WTC11 (cell line): Measurements from ENCODE around the gene UBLCP1. TPM values are rescaled to one million over a fixed set of nuclear protein-coding genes. Genes with fewer than 3 reads are reported as not detected.
A peak's percentile ranks its signal among the peaks of the same experiment; 100 is the strongest.
"Not testable (repeated sequence)": the region's sequence is repeated elsewhere in the genome, so short reads cannot be mapped to it uniquely, and the experiment has no call there.

Experiments used
- ATAC-seq: fragments of 200-7000 bp; cut with Tn5 transposase; 2 replicates; pipeline ENCODE4 v1.10.0; 2021; ENCODE audit warnings: mild to moderate bottlenecking, moderate library complexity
- CTCF ChIA-PET: fragments of 300-600 bp; sonication (Branson Sonifier 250); formaldehyde crosslinking; loops from one replicate; lab custom pipeline; 2021; ENCODE audit warnings: antibody characterized with exemption; lab: Charles Lee
- POLR2A ChIA-PET: fragments of 350-600 bp; sonication (Branson Sonifier 250); formaldehyde crosslinking; loops from one replicate; lab custom pipeline; 2021; ENCODE audit warnings: antibody characterized with exemption; lab: Charles Lee
- DNase-seq: peaks from one replicate; pipeline ENCODE4 v3.0.0; 2021; ENCODE audit warnings: low spot score
- H3K27ac Mint-ChIP-seq: 2 replicates; pipeline ENCODE4 v1.8.0; 2021; ENCODE audit warnings: mixed read lengths
- H3K27me3 Mint-ChIP-seq: 2 replicates; pipeline ENCODE4 v1.8.0; 2021; ENCODE audit warnings: low read depth, mild to moderate bottlenecking, moderate library complexity, mixed read lengths
- H3K36me3 Mint-ChIP-seq: 2 replicates; pipeline ENCODE4 v1.8.0; 2021; ENCODE audit warnings: mixed read lengths
- H3K4me1 Mint-ChIP-seq: 2 replicates; pipeline ENCODE4 v1.8.0; 2022; ENCODE audit warnings: mixed read lengths
- H3K4me3 Mint-ChIP-seq: 2 replicates; pipeline ENCODE4 v1.8.0; 2021; ENCODE audit warnings: mild to moderate bottlenecking, moderate library complexity, mixed read lengths
- H3K9me3 Mint-ChIP-seq: 2 replicates; pipeline ENCODE4 v1.8.0; 2021; ENCODE audit warnings: mixed read lengths
- EMX1 ChIP-seq: fragments of 250-450 bp; sonication (Bioruptor Pico); IDR thresholded peaks from 2 replicates; pipeline ENCODE4 v1.8.0; 2021; ENCODE audit warnings: mild to moderate bottlenecking
- ERG ChIP-seq: fragments of 250-450 bp; sonication (Bioruptor Pico); IDR thresholded peaks from 2 replicates; pipeline ENCODE4 v1.8.0; 2021; ENCODE audit warnings: mild to moderate bottlenecking
- FOXJ3 ChIP-seq: sonication (generic); formaldehyde crosslinking; IDR thresholded peaks from 2 replicates; pipeline ENCODE4 v1.9.0; 2021; ENCODE audit warnings: missing genetic modification reagents, mild to moderate bottlenecking, borderline replicate concordance
- FOXP1 ChIP-seq: sonication (generic); formaldehyde crosslinking; IDR thresholded peaks from 2 replicates; pipeline ENCODE4 v1.8.0; 2022; ENCODE audit warnings: missing genetic modification reagents, mild to moderate bottlenecking, moderate library complexity, borderline replicate concordance
- GABPB1 ChIP-seq: sonication (generic); formaldehyde crosslinking; IDR thresholded peaks from 2 replicates; pipeline ENCODE4 v1.8.1; 2023; ENCODE audit warnings: mild to moderate bottlenecking, missing genetic modification reagents
- GTF2I ChIP-seq: fragments of 250-450 bp; sonication (Bioruptor Pico); conservative IDR thresholded peaks from 2 replicates; pipeline ENCODE4 v1.4.0; 2021; ENCODE audit warnings: mild to moderate bottlenecking
- IRF2 ChIP-seq: sonication (generic); formaldehyde crosslinking; IDR thresholded peaks from 2 replicates; pipeline ENCODE4 v1.8.0; 2022; ENCODE audit warnings: low read depth, missing genetic modification reagents, borderline replicate concordance
- JUN ChIP-seq: sonication (generic); formaldehyde crosslinking; IDR thresholded peaks from 2 replicates; pipeline ENCODE4 v1.8.0; 2023; ENCODE audit warnings: mild to moderate bottlenecking, missing genetic modification reagents
- KAT7 ChIP-seq: sonication (generic); formaldehyde crosslinking; IDR thresholded peaks from 2 replicates; pipeline ENCODE4 v1.8.1; 2023; ENCODE audit warnings: missing genetic modification reagents, mild to moderate bottlenecking, borderline replicate concordance
- NR1H2 ChIP-seq: sonication (generic); formaldehyde crosslinking; IDR thresholded peaks from 2 replicates; pipeline ENCODE4 v1.9.0; 2021; ENCODE audit warnings: mild to moderate bottlenecking, moderate library complexity, missing genetic modification reagents
- OVOL2 ChIP-seq: fragments of 250-450 bp; sonication (Bioruptor Pico); IDR thresholded peaks from 2 replicates; pipeline ENCODE4 v1.9.0; 2021; ENCODE audit warnings: mild to moderate bottlenecking, borderline replicate concordance
- PRRX2 ChIP-seq: fragments of 250-450 bp; sonication (Bioruptor Pico); IDR thresholded peaks from 2 replicates; pipeline ENCODE4 v1.8.0; 2021; ENCODE audit warnings: mild to moderate bottlenecking
- RORB ChIP-seq: fragments of 250-450 bp; sonication (Bioruptor Pico); IDR thresholded peaks from 2 replicates; pipeline ENCODE4 v1.9.0; 2021; ENCODE audit warnings: mild to moderate bottlenecking
- TP53 ChIP-seq: sonication (generic); formaldehyde crosslinking; IDR thresholded peaks from 2 replicates; pipeline ENCODE4 v1.8.1; 2023; ENCODE audit warnings: mild to moderate bottlenecking, missing genetic modification reagents
- ZBTB43 ChIP-seq: sonication (generic); formaldehyde crosslinking; IDR thresholded peaks from 2 replicates; pipeline ENCODE4 v1.8.1; 2023; ENCODE audit warnings: mild to moderate bottlenecking, missing genetic modification reagents
- ZNF423 ChIP-seq: fragments of 250-450 bp; sonication (Bioruptor Pico); IDR thresholded peaks from 2 replicates; pipeline ENCODE4 v2.1.2; 2022; ENCODE audit warnings: mild to moderate bottlenecking, moderate library complexity
- total RNA-seq: library from RNA; stranded (reverse); gene quantifications from 3 replicates; pipeline ENCODE4 v1.2.3, GENCODE V29; 2021
- TF ChIP-seq, protein P1 (sequence below): sonication (generic); formaldehyde crosslinking; IDR thresholded peaks from 2 replicates; pipeline ENCODE4 v1.8.1; 2022; ENCODE audit warnings: mild to moderate bottlenecking, missing genetic modification reagents, moderate library complexity, borderline replicate concordance
- TF ChIP-seq, protein P2 (sequence below): fragments of 250-450 bp; sonication (Bioruptor Pico); IDR thresholded peaks from 2 replicates; pipeline ENCODE4 v1.9.0; 2021; ENCODE audit warnings: moderate library complexity, mild to moderate bottlenecking, inconsistent platforms, borderline replicate concordance
- TF ChIP-seq, protein P3 (sequence below): sonication (generic); formaldehyde crosslinking; conservative IDR thresholded peaks from 2 replicates; pipeline ENCODE4 v1.8.1; 2023; ENCODE audit warnings: mild to moderate bottlenecking, low read depth, missing genetic modification reagents, moderate library complexity

Gene UBLCP1
- total RNA-seq, 1 experiment from 2014 or later = 31.0 TPM

GRCh38 chr5:159226451-159226850, 36.6 kb upstream of the UBLCP1 start (continued):
- TF ChIP-seq ERG (CRISPR knock-in tag) (no peak), KAT7 (no peak), ZNF423 (CRISPR knock-in tag) (no peak), FOXP1 (no peak)

GRCh38 chr5:159227452-159227851, 35.6 kb upstream of the UBLCP1 start:
- ChIA-PET CTCF (no interaction called here), POLR2A (no interaction called here)
- ATAC-seq = no peak
- peaks cover 99% of the 10 kb centered on the region for H3K27me3 Mint-ChIP-seq
- no peaks in the 10 kb centered on the region for H3K9me3 Mint-ChIP-seq
- DNase-seq = no peak
- no peak overlapping the region for H3K4me3 Mint-ChIP-seq
- H3K36me3 Mint-ChIP-seq = no peaks in the 10 kb centered on the region
- TF ChIP-seq GABPB1 (no peak), RORB (no peak), ZBTB43 (no peak), KAT7 (no peak), GTF2I (CRISPR knock-in tag) (no peak), NR1H2 (CRISPR knock-in tag) (no peak), JUN (no peak)
- TF ChIP-seq, protein P1, sequence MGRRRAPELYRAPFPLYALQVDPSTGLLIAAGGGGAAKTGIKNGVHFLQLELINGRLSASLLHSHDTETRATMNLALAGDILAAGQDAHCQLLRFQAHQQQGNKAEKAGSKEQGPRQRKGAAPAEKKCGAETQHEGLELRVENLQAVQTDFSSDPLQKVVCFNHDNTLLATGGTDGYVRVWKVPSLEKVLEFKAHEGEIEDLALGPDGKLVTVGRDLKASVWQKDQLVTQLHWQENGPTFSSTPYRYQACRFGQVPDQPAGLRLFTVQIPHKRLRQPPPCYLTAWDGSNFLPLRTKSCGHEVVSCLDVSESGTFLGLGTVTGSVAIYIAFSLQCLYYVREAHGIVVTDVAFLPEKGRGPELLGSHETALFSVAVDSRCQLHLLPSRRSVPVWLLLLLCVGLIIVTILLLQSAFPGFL (CRISPR knock-in tag) = no peak
- peaks cover 8% of the 10 kb centered on the region for H3K4me1 Mint-ChIP-seq
- H3K27ac Mint-ChIP-seq = no peak overlapping the region

DNA sequence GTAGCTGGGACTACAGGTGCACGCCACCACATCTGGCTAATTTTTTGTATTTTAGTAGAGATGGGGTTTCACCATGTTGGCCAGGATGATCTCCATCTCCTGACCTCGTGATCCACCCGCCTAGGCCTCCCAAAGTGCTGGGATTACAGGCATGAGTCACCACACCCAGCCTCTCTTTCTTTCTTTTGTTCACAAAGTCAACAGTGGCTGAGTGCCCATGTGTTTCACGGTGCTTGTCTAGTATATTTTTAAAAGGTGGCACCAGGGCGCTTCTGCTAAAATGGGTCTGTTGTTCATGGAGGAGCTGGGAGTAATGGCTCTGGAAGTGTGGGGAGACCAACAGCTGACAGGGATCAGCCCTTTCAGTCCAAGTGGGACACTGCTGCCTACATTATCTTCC, 35.0 kb upstream of the UBLCP1 start:
- DNase-seq, H3K36me3 Mint-ChIP-seq, H3K9me3 Mint-ChIP-seq, ATAC-seq, POLR2A ChIA-PET, H3K4me1 Mint-ChIP-seq, H3K27ac Mint-ChIP-seq, CTCF ChIA-PET, H3K4me3 Mint-ChIP-seq: not testable (repeated sequence)
- H3K27me3 Mint-ChIP-seq = peaks cover 99% of the 10 kb centered on the region

- Mint-ChIP-seq H3K4me3 (no peak overlapping the region), H3K4me1 (peaks cover 8% of the 10 kb centered on the region), H3K36me3 (no peaks in the 10 kb centered on the region), H3K27me3 (peaks cover 99% of the 10 kb centered on the region), H3K27ac (no peak overlapping the region), H3K9me3 (no peaks in the 10 kb centered on the region)
- TF ChIP-seq GABPB1 (peak; percentile 91), IRF2 (CRISPR knock-in tag) (no peak)
- ChIA-PET POLR2A (no interaction called here), CTCF (no interaction called here)
- ATAC-seq (no peak), DNase-seq (no peak)
Measured at GRCh38 chr5:159230657-159231056, 32.4 kb upstream of the UBLCP1 start.

GRCh38 chr5:159231167-159231566, 31.9 kb upstream of the UBLCP1 start:
- no peaks in the 10 kb centered on the region for H3K36me3 Mint-ChIP-seq
- ATAC-seq (no peak), DNase-seq (no peak)
- no peak overlapping the region for H3K4me3 Mint-ChIP-seq
- ChIA-PET CTCF (no interaction called here), POLR2A (no interaction called here)
- H3K27me3 Mint-ChIP-seq = peaks cover 98% of the 10 kb centered on the region
- no peaks in the 10 kb centered on the region for H3K9me3 Mint-ChIP-seq
- H3K27ac Mint-ChIP-seq = no peak overlapping the region
- H3K4me1 Mint-ChIP-seq = peaks cover 8% of the 10 kb centered on the region
- TF ChIP-seq PRRX2 (no peak), FOXJ3 (CRISPR knock-in tag) (no peak), JUN (no peak), OVOL2 (CRISPR knock-in tag) (no peak), NR1H2 (CRISPR knock-in tag) (no peak), ZBTB43 (no peak), EMX1 (CRISPR knock-in tag) (no peak), TP53 (CRISPR knock-in tag) (no peak)
- TF ChIP-seq, protein P2, sequence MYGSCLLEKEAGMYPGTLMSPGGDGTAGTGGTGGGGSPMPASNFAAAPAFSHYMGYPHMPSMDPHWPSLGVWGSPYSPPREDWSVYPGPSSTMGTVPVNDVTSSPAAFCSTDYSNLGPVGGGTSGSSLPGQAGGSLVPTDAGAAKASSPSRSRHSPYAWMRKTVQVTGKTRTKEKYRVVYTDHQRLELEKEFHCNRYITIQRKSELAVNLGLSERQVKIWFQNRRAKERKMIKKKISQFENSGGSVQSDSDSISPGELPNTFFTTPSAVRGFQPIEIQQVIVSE = no peak
- TF ChIP-seq, protein P3, sequence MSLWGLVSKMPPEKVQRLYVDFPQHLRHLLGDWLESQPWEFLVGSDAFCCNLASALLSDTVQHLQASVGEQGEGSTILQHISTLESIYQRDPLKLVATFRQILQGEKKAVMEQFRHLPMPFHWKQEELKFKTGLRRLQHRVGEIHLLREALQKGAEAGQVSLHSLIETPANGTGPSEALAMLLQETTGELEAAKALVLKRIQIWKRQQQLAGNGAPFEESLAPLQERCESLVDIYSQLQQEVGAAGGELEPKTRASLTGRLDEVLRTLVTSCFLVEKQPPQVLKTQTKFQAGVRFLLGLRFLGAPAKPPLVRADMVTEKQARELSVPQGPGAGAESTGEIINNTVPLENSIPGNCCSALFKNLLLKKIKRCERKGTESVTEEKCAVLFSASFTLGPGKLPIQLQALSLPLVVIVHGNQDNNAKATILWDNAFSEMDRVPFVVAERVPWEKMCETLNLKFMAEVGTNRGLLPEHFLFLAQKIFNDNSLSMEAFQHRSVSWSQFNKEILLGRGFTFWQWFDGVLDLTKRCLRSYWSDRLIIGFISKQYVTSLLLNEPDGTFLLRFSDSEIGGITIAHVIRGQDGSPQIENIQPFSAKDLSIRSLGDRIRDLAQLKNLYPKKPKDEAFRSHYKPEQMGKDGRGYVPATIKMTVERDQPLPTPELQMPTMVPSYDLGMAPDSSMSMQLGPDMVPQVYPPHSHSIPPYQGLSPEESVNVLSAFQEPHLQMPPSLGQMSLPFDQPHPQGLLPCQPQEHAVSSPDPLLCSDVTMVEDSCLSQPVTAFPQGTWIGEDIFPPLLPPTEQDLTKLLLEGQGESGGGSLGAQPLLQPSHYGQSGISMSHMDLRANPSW (CRISPR knock-in tag) = no peak
- TF ChIP-seq, protein P1 (CRISPR knock-in tag) = no peak
